HEK293T (cell line): ENCODE data around the gene KLHL17.

Experiments used
- CTCF ChIA-PET: fragments of 350-600 bp; formaldehyde crosslinking; extraction: SDS; loops from one replicate; lab custom pipeline; 2021; ENCODE audit warnings: antibody characterized with exemption, inconsistent platforms; lab: Yijun Ruan, JAX
- POLR2A ChIA-PET: fragments of 350-600 bp; formaldehyde crosslinking; extraction: SDS; loops from one replicate; lab custom pipeline; 2020; ENCODE audit warnings: antibody characterized with exemption, inconsistent platforms; lab: Yijun Ruan, JAX
- DNase-seq: peaks from one replicate; pipeline ENCODE4 v3.0.0; 2012; ENCODE audit warnings: mixed read lengths; ENCODE audit errors: extremely low spot score
- ARNT ChIP-seq: fragments of 450-650 bp; IDR thresholded peaks from 2 replicates; pipeline ENCODE4 v1.6.1; 2017; ENCODE audit warnings: mild to moderate bottlenecking
- BHLHE40 ChIP-seq: fragments of 450-650 bp; IDR thresholded peaks from 2 replicates; pipeline ENCODE4 v1.6.1; 2016; ENCODE audit warnings: mild to moderate bottlenecking, moderate library complexity, borderline replicate concordance
- CTBP1 ChIP-seq: fragments of 450-650 bp; IDR thresholded peaks from 2 replicates; pipeline ENCODE4 v1.6.1; 2016; ENCODE audit warnings: borderline replicate concordance
- ELF4 ChIP-seq: fragments of 450-650 bp; IDR thresholded peaks from 2 replicates; pipeline ENCODE4 v1.6.1; 2017; ENCODE audit warnings: antibody characterized with exemption
- FOXA1 ChIP-seq: fragments of 450-650 bp; IDR thresholded peaks from 2 replicates; pipeline ENCODE4 v1.6.1; 2016; ENCODE audit warnings: mild to moderate bottlenecking
- FOXK2 ChIP-seq: fragments of 450-650 bp; IDR thresholded peaks from 2 replicates; pipeline ENCODE4 v1.6.1; 2016; ENCODE audit warnings: mild to moderate bottlenecking
- FOXM1 ChIP-seq: fragments of 450-650 bp; IDR thresholded peaks from 2 replicates; pipeline ENCODE4 v1.6.1; 2017; ENCODE audit warnings: mild to moderate bottlenecking, borderline replicate concordance
- HDGF ChIP-seq: fragments of 450-650 bp; IDR thresholded peaks from 2 replicates; pipeline ENCODE4 v1.6.1; 2017; ENCODE audit warnings: antibody characterized with exemption, borderline replicate concordance
- L3MBTL2 ChIP-seq: fragments of 450-650 bp; conservative IDR thresholded peaks from 2 replicates; pipeline ENCODE4 v1.6.1; 2016; ENCODE audit warnings: mild to moderate bottlenecking
- LEF1 ChIP-seq: fragments of 450-650 bp; IDR thresholded peaks from 2 replicates; pipeline ENCODE4 v1.6.1; 2017; ENCODE audit warnings: mild to moderate bottlenecking, borderline replicate concordance
- NFRKB ChIP-seq: fragments of 450-650 bp; IDR thresholded peaks from 2 replicates; pipeline ENCODE4 v1.6.1; 2016; ENCODE audit warnings: mild to moderate bottlenecking, moderate library complexity
- SP1 ChIP-seq: fragments of 450-650 bp; IDR thresholded peaks from 2 replicates; pipeline ENCODE4 v1.6.1; 2017
- SUZ12 ChIP-seq: fragments of 450-650 bp; IDR thresholded peaks from 2 replicates; pipeline ENCODE4 v1.6.1; 2016; ENCODE audit warnings: mild to moderate bottlenecking
- TARDBP ChIP-seq: fragments of 450-650 bp; IDR thresholded peaks from 2 replicates; pipeline ENCODE4 v1.6.1; 2016
- ZNF384 ChIP-seq: fragments of 450-650 bp; IDR thresholded peaks from 2 replicates; pipeline ENCODE4 v1.6.1; 2016
- TF ChIP-seq, protein P1 (sequence below): fragments of 450-650 bp; IDR thresholded peaks from 2 replicates; pipeline ENCODE4 v1.6.1; 2016

Gene KLHL17

DNA sequence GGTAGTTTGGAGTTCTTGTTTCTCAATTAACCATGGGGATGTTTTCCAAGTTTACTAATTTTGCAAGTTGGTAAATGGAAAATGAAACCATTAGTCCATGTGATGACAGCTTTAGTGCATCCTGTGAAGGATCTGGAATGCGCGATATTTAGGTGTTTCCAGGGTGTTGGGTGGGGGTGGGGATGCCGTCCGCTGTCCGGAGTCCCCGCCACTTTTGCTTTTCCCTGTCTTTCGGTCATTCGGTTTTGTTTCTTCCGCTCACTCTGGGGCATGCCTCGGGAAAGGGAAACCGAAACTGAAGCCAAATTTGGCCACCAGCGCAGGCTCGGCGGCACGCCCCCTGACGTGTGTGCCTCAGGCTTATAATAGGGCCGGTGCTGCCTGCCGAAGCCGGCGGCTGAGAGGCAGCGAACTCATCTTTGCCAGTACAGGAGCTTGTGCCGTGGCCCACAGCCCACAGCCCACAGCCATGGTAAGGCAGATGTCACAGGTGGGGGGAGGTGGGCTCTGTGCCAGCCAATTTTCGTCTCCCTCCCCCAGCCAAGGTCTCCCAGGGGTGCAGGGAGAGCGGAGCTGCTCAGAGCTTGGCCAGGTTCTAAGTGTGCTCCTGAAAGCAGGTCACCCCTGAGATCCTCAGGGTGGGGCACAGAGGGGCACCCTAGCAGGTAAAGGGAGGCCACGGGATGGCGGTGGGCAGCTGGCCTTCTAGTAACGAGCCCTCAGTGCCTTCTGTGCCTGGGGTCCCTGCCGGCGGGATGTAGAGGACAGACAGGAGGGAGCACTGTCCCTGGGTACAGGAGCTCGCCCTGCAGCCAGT is 52.9 kb downstream of the KLHL17 start, which contains the start of gene ISG15:
Gene ISG15, plus strand, starts transcription at position 393 of the 817 bp plus-strand sequence. Its CDS starts 77 bp downstream, at position 470.
- POLR2A ChIA-PET: interaction anchor here (0.8 to 1.3 kb wide), 4 partner anchors 10 to 135 kb away, joined by 3 to 9 read pairs (median 4); no protein-coding TSS in a partner anchor
- CTCF ChIA-PET: interaction anchor here (1.0 kb wide), 1 partner anchor 11 kb away, joined by 4 read pairs; no protein-coding TSS in a partner anchor

DNA sequence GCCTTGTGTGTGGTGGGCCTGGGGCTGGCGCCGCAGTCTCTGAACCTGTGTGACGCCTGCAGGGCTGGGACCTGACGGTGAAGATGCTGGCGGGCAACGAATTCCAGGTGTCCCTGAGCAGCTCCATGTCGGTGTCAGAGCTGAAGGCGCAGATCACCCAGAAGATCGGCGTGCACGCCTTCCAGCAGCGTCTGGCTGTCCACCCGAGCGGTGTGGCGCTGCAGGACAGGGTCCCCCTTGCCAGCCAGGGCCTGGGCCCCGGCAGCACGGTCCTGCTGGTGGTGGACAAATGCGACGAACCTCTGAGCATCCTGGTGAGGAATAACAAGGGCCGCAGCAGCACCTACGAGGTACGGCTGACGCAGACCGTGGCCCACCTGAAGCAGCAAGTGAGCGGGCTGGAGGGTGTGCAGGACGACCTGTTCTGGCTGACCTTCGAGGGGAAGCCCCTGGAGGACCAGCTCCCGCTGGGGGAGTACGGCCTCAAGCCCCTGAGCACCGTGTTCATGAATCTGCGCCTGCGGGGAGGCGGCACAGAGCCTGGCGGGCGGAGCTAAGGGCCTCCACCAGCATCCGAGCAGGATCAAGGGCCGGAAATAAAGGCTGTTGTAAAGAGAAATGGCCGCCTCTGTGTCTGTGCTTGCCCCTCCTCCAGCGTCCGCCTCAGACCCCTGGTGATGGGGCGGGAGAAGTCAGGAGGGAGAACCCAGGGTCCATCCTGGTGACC is 53.7 kb downstream of the KLHL17 start:
- POLR2A ChIA-PET: interaction anchor here (0.7 to 1.3 kb wide), 4 partner anchors 11 to 45 kb away, joined by 3 to 9 read pairs (median 4); no protein-coding TSS in a partner anchor
- DNase-seq: no peak
- CTCF ChIA-PET: interaction anchor here (1.0 kb wide), 1 partner anchor 12 kb away, joined by 4 read pairs; no protein-coding TSS in a partner anchor
- TF ChIP-seq SP1: no peak

More for the DNA sequence above, 52.9 kb downstream of the KLHL17 start, which contains the start of gene ISG15:
- DNase-seq: peak; percentile 55
- TF ChIP-seq, protein P1, sequence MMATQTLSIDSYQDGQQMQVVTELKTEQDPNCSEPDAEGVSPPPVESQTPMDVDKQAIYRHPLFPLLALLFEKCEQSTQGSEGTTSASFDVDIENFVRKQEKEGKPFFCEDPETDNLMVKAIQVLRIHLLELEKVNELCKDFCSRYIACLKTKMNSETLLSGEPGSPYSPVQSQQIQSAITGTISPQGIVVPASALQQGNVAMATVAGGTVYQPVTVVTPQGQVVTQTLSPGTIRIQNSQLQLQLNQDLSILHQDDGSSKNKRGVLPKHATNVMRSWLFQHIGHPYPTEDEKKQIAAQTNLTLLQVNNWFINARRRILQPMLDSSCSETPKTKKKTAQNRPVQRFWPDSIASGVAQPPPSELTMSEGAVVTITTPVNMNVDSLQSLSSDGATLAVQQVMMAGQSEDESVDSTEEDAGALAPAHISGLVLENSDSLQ: no peak
- TF ChIP-seq ZNF384: no peak
- no peak for TF ChIP-seq SP1
- no peak for TF ChIP-seq FOXK2

DNA sequence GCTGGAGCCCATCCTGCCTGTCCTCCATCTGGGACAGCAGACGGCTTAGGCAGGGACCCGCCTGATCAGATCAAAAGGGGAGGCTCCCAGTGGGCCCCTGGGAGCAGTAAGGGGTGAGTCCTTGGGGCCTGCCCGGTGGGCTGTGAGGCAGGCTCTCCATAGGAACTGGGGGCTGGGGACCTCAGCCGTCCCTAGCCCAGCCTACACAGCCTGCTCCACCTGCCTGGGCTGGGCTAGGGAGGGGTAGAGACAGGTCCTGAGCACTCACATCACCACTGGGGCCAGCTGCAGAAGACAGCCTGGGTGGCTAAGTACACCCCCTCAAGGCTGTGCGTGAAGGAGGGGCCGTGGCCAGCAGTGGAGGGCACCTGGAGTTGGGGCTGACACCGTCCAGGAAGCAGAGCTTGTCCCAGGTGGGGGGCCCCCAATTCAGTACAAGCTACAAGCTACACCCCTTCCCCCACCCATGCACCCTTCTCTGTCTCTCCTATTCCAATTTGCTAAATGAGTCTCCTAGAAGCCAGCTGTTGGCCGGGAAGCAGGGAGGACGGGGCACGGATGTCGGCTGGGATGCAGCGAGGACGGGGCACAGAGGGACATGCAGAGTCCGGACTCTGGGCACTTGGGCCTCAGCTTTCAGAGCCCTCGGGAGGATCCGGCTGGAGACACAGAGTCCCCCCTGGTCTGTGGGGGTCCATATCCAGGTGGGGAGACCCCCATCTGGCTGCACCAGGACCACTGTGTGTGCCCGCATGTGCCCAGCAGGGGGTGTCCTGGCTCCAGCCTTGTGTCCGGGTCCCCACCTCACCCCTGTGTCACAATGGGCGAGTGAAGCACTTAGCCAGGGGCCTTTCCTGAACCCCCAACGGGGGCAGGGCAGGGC is 54.7 kb downstream of the KLHL17 start:
- CTCF ChIA-PET: interaction anchor here (0.6 to 1.1 kb wide), 2 partner anchors 13 to 26 kb away, joined by 4 to 5 read pairs; no protein-coding TSS in a partner anchor
- no peak for DNase-seq
- POLR2A ChIA-PET: interaction anchor here (0.7 to 1.5 kb wide), 2 partner anchors 14 to 16 kb away, joined by 3 to 7 read pairs; partner anchors contain the start of gene HES4
- TF ChIP-seq L3MBTL2 (no peak), BHLHE40 (no peak), TARDBP (no peak), CTBP1 (no peak), SUZ12 (no peak), ARNT (no peak), HDGF (no peak), LEF1 (no peak), FOXM1 (no peak), SP1 (no peak), FOXA1 (no peak), NFRKB (no peak), ELF4 (no peak), FOXK2 (no peak)
- TF ChIP-seq, protein P1: no peak
